Loucy (cell line): Measurements from ENCODE around the gene COA7.

Experiments
- EZH2phosphoT487 ChIP-seq: fragments of 200-600 bp; IDR thresholded peaks from 2 replicates; pipeline ENCODE4 v1.6.1; 2018; ENCODE audit warnings: antibody characterized with exemption, mild to moderate bottlenecking, moderate library complexity, borderline replicate concordance
- TF ChIP-seq, protein P1 (sequence below): fragments of 200-600 bp; sonication (generic); conservative IDR thresholded peaks from 2 replicates; pipeline ENCODE4 v1.5.1; 2014; ENCODE audit warnings: mild to moderate bottlenecking, antibody characterized with exemption, low read length

DNA sequence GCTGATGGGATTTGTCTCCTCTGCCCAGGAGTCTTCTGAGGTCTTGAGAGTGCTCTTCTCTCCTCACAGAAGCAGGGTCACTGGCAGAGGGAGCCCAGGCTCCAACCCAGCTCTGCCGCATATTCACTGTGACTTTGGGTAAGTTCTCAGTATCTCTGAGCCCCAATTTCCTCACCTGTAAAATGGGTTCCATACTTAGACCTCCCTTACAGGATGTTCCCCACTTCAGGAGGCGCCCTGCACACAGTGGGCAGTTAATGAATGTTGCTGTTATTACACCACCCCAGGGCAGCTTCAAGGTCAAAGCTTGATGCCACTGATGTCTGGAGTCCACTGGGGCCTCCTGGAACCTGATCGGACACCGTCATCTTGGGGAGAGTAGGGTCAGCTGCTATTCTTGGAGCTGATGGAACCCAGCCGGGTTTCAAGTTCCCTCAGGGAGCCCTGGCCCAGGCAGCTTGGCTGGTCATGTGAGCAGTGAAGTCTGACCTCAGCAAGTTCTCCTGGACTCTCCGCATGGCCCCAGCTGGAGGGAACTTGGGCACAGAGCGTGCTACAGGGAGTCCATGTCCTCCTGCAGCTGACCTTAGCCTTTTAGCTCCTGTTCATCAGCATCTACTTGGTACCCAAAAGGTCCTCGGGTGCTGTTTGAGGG, 21.8 kb downstream of the COA7 start:
- TF ChIP-seq, protein P1, sequence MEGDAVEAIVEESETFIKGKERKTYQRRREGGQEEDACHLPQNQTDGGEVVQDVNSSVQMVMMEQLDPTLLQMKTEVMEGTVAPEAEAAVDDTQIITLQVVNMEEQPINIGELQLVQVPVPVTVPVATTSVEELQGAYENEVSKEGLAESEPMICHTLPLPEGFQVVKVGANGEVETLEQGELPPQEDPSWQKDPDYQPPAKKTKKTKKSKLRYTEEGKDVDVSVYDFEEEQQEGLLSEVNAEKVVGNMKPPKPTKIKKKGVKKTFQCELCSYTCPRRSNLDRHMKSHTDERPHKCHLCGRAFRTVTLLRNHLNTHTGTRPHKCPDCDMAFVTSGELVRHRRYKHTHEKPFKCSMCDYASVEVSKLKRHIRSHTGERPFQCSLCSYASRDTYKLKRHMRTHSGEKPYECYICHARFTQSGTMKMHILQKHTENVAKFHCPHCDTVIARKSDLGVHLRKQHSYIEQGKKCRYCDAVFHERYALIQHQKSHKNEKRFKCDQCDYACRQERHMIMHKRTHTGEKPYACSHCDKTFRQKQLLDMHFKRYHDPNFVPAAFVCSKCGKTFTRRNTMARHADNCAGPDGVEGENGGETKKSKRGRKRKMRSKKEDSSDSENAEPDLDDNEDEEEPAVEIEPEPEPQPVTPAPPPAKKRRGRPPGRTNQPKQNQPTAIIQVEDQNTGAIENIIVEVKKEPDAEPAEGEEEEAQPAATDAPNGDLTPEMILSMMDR, result no peak
- TF ChIP-seq EZH2phosphoT487, result no peak
